Peyer's patch (tissue), 4 donors: ENCODE measurements around the gene FRYL.

ENCODE experiments used
- CTCF ChIP-seq, 6 experiments: fragments of 450-650 bp in 4 of 6; fragments of 200-600 bp in 2 of 6; sonication (generic) in 1 of 6; IDR thresholded peaks; one replicate each; pipeline ENCODE4 v1.5.1; 2017 to 2019; ENCODE audit warnings: antibody characterized with exemption in 6 of 6, mild to moderate bottlenecking in 3 of 6, moderate library complexity in 1 of 6
- POLR2A ChIP-seq, 2 donors: fragments of 450-650 bp; IDR thresholded peaks; one replicate each; pipeline ENCODE4 v1.5.1; 2017; ENCODE audit warnings: antibody characterized with exemption in 2 of 2, mild to moderate bottlenecking in 2 of 2, moderate library complexity in 2 of 2

- no peak for TF ChIP-seq CTCF (IDR thresholded peaks at IDR 0.05)
- no peak for TF ChIP-seq POLR2A (IDR thresholded peaks at IDR 0.05)
Measured at GRCh38 chr4:48633657-48634056, 146.4 kb downstream of the FRYL start.
